ENCODE results near the gene PSMB5.

DNA sequence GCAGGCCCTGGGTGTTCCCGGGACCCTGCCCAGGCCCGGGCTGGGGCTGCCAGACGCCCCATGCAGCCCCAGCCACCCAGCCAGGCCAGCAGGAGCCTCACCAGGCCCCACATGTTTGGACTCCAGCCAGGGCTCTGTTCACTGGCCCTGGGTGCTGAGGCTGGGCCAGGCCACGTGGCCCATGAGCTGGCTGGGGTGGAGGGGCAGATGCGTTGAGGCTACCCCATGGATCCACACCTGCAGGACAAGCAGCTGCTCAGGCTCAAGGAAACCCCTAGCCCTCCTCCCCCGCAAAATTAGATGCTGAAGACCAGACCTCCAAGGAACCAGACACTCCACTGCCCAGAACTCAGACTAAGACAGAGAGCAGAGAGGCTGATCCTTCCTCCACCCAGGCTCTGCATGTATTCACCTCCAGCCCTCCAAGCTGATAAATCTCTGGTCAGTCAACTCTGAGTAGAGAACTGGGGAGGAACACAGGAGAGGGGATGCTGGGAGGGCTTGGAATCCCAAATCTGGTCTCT is 21.0 kb upstream of the PSMB5 start:
- TF ChIP-seq, protein P1, sequence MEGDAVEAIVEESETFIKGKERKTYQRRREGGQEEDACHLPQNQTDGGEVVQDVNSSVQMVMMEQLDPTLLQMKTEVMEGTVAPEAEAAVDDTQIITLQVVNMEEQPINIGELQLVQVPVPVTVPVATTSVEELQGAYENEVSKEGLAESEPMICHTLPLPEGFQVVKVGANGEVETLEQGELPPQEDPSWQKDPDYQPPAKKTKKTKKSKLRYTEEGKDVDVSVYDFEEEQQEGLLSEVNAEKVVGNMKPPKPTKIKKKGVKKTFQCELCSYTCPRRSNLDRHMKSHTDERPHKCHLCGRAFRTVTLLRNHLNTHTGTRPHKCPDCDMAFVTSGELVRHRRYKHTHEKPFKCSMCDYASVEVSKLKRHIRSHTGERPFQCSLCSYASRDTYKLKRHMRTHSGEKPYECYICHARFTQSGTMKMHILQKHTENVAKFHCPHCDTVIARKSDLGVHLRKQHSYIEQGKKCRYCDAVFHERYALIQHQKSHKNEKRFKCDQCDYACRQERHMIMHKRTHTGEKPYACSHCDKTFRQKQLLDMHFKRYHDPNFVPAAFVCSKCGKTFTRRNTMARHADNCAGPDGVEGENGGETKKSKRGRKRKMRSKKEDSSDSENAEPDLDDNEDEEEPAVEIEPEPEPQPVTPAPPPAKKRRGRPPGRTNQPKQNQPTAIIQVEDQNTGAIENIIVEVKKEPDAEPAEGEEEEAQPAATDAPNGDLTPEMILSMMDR (IDR thresholded peaks at IDR 0.05), result no peak
- TF ChIP-seq POLR2A (IDR thresholded peaks at IDR 0.05; ENCODE audit: low read depth), result no peak

Measured in esophagus muscularis mucosa (tissue), 3 donors.